Measurements from ENCODE around the gene LGR5.
"Not testable (repeated sequence)": the region's sequence is repeated elsewhere in the genome, so short reads cannot be mapped to it uniquely, and the experiment has no call there.

Gene LGR5

DNA sequence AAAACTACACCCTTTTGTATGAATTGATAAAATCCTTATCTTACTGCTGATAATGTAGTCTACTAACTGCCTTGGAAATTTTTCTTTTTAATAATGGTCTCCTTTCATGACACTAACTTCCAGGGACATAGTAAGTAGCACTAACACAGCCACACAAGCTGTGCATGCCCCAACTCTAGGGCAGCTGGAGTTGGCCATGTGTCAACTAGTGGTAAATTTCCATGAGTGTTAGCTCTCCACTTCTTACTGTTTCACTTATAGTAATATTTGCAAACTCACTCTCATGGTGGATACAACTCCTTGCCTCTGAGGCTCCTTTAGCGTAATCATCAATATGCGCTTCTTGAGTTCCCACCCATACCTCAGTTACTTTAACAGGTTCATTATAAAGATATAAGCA is 38.0 kb downstream of the LGR5 start:
- no peak for DNase-seq

DNA sequence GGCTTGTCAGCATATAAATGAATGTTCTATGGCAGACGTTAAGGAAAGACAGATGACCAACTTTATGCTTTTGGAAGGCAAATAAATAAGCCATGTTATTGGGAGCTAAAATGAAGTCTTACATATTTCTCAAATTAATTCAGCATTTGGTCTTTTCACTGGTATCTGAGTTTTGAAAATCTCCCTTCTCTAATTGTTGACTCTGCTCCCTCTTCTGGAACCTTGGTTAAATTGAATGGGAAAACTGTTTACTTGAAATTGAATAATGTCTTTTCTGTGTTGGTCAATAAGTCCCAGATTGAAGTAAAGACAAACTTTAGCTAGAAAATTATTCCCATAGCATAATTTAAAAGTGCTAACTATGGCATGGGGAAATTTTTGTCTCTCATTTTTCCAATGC is 38.7 kb downstream of the LGR5 start:
- no peak for DNase-seq

DNA sequence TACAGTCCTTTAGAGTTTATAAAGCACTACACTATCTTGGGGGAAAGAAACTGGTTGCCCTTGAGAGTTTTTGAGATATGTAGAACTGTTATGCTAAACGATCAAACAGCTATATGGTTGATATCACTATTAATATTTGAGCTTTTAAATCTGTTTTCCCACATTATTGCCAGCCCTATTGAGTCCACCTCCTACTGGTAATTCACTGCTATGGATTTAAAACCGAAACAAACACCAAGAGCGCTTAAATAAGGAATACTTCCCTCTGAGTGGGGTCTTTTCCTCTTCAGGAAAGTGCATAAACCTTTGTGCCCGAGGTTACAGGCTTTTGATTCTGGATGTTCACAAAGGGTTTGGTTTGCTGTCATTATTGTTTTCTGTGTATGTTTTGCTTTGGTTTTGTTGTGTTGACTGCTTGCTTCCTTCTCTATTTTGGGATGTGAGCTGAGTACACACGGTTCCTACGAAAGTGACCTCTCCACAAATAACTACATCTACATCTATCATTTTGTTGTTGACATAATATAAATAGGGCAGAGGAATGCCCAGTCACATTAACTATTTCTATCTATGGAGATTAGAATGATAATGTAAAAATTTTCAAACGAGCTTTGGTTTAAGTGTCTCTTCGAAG is 44.8 kb downstream of the LGR5 start:
- DNase-seq, result no peak

DNA sequence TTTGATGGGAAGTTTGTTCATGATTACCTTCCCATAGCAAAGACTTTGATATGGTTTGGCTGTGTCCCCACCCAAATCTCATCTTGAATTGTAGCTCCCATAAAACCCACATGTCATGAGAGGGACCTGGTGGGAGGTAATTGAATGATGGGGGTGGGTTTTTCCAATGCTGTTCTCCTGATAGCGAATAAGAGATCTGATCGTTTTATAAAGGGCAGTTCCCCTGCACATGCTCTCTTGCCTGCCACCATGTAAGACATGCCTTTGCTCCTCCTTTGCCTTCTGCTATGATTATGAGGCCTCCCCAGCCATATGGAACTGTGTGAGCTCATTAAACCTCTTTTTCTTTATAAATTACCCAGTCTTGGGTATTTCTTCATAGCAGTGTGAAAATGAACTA is 51.2 kb downstream of the LGR5 start:
- not testable (repeated sequence) for DNase-seq

DNA sequence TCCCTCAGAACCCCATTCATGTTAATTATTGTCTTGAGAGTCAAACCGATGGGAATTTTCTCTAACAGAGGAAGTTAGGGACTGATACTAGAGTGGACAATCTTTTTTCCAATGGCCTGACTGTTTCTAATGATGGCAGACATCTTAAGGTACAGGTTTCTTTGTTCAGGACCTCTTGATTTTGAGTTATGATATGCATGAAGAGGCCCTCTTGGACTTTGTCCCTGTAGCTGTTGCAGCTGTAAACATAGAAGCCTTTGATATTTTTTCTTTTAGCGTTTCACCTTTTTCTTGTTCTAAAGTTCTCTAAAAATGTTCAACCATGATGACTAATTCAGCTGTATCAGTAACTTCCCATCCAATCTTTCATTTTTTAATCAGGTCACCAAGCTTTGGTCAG is 53.0 kb downstream of the LGR5 start:
- no peak for DNase-seq

DNA sequence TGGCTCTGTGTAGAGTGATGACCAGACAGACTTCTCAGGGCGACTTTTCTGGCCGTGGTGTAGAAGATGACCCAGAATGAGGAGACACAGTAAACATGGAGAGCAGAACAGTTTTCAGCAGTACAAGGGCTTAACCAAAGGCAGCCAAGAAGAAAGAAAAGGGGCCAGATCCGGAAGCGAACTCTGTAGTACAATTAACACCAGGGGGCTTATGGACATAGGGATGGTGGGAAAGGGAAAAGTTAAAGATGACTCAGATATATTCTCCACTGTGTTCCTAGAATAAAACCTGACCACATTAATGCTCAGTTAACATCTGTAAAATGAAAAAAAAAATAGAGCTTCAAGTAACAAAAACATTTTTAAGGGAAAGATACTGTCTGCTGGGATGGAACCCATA is 60.2 kb downstream of the LGR5 start:
- no peak for DNase-seq

DNA sequence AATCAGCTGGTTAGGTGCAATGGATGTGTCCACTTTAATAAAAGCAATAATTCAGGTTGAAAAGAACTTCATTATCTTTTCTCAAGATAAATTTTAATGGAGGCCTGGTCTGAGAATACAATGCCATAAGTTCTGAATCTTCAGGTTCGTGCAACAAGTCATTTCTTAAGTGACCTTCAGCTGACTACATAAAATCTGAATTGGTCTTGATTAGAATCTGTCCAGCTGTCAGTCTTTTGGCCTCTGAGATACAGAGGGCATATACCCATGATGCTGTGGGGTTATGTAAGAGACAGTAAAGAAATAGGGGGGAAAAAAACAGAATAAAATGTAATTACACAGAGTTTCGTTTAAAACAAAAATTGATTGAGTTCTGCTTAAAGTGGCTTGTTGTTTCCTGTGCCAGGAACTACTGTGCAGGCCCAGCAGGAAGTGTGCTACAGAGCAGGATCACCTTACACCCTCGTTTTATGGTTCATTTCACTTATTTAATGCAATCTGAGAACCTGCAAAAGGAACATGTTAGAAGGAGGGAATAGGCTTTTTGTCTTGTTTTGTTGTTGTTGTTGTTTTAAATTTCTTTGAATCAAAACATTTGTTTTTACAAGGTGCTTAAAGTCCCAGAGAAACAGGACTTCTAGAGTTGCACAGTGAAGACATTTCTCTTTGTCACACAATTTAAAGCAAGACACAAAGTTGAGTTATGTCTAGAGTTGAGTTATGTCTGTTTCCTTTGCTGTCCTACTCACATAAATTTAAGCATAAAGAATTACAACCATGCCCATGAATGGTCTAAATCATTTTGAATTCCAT is 64.2 kb downstream of the LGR5 start:
- DNase-seq, result no peak

DNA sequence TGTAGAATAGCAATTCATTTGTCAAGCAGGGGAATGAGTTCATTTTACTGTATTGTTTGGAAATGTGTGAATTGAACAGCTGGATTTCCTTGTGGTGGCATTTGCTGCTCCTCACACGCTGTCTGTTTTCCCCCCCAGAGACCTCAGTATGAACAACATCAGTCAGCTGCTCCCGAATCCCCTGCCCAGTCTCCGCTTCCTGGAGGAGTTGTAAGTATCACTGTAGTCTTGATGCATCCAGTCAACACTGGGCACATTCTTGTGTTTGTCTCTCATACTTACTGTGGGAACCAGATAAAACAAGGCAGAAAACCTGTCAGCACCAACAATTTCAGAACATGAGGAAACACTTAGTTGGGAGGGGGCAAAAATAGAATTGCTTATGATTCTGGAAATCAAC is 64.9 kb downstream of the LGR5 start:
- no peak for DNase-seq

DNA sequence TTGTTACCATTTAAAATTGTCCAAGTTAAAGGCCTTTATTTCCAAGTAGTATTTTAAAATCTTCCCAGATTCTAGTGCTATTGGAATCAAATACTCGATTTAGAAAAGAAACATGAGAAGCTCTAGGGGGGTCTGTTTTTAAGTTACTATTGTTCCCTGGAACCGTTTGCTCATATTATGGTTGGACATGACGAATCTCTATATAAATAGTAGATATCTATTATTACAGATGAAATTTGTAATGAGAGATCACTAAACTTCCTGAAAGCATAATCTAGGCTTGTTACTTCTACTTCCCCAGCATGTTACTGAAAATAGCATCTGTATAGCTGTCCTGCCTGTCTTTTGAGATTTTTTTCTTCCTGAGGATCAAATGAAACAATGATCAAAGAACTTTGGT is 70.1 kb downstream of the LGR5 start:
- DNase-seq, result no peak

DNA sequence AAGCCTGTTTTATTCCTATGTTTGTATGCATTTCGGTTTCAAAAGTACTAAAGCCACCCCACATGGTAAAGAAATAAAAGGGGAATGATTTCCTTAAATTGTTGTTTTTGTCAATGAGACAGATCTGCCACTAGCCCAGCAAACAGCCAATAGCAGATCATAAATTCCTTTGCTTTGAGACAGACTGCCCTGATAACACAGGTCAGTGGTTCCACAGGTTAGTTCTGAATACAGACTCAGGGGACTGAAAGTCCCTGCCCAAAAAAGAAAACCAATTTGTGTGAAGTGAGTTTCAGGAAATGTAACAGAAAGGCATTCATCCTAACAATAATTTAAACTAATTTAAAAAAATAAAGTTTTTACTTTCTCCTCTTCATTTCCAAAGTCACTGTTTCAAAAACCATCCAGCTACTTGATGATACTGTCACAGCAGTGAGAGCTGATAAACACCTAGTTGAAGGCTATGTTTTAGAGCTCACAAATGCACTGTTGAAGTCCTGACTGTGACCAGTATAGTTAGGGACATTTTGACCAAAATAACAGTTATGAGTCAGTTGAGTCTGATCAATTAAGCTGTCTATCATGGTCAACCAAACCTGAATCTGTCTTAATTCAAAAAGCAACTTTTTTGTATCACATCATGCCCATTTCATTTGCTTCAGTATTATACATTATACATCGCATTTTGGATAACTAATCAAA is 77.7 kb downstream of the LGR5 start:
- no peak for DNase-seq

DNA sequence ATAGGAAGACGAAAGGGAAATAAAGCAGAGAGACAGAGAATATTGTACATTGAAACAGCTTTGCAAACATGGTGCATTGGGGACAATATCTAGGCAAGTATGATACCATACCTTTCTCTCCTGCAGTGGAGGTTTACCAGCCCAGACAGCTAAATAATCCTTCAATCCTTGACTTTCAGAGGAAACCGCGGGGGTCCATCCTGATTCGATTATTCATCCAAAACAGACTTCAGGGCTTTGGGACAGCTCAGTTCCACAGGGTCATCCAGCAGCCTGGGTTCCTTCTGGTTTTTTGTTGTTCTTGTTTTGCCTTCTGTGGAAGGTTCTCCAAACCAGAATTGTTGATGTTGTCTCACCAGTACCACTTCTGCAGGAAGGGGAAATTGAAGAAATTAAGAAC is 81.5 kb downstream of the LGR5 start:
- no peak for DNase-seq

DNA sequence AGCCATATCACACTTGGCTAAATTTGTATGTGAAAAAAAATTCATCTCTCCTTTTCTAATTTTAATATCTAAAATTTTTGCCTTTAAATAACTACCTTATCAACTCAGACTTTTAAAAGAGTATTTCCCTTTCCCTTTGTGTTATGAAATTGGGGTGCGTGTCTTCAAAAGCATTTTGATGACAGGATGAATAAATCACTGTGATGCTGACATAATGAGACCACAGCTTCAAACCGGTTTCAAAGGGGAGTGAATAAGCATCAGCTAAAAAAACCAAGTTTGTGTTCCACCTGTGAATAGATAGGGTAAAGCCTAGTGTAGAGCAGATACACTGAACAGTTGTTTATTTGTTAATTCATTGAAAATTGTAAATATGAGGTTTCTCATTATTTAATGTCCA is 85.0 kb downstream of the LGR5 start:
- DNase-seq, result no peak

DNA sequence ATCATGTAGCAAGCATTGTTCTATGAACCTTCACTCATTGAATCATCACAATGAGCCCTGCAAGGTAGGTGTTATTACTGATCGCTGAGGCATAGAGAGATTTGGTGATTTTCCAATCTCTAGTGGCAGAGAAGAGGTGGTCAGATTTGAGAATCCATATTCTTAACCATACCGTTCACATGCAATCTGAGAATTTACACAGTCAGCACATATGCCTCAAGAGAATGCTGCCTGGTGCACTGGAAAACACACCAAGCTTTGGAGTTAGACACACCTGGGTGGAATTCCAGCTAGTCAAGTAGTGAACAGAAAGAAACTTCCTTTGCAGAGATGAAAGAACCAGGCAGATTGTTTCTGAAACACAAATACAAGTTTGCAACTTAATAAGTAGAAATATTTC is 94.1 kb downstream of the LGR5 start:
- DNase-seq, result no peak

DNA sequence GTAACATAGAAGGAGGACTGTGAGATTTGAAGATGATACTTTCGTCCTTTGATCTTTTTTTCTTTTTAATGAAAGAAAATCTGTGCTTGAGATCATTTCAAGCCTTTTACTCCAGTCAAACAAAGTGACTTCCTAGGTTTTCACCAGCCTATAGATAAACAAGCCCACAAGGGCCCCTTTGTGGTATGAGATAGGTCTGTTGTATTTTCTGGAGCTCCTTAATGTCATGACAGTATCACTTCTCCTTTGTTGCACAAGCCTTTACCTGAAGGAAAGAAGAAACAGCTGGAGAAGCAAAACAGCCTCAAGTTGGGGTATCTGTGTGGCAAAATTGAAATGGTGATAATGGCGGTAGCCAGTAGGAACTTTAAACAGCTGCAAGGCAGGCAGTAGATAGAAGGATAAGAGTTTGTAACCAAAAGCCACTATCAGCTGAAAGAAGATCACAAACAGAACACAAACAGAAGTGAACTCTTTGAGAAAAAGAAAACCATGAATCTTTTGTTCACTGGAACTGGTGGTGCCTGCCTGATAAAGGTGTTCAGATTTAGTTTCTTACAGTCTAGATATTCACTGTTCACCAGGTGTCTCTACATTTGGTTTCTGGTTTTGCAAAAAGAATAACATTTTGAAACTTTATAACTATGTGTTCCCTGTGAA is 96.8 kb downstream of the LGR5 start:
- DNase-seq, result no peak

DNA sequence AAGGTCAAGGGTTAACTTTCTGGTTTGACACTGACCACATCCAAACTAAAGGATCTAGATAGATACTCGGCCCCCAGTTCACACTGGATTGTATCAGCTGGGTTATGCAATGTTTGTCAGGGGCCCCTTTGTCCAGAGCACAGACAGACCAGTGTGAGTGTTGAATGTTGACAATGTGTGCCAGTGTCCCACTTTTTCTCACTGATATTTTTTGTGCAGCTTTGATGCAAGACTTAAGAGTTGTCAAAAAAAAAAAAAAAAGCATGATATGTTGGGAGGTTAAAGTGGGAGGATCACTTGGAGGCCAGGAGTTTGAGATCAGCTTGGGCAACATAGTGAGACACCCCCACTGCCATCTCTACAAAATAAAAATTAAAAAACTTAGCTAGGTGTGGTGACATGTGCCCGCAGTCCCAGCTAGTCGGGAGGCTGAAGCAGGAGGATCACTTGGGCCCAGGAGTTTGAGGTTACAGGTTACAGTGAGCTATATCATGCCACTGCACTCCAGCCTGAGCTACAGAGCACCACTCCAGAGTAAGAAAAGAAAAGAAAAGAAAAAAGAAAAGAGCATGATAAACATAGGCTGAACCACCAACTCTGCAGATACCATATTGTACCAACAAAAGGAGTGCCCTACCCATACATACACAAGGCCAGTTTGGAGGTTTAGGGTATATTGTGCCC is 97.5 kb downstream of the LGR5 start:
- no peak for DNase-seq

DNA sequence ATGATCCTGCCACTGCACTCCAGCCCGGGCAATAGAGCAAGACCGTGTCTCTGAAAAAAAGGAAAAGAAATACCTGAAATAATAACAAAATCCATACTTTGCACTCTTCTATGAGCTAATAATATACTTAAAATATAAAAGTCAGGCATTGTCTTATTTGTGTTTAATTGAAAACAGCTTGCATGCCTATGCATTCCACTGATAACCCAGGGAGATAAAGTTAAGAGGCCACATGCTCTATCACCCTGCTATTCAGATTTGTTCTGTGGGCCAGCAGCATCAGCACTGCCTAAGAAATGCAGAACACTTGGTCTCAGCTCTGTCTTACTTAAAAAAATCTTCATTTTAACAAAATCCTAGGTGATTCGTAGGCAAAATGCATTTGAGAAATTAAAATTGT is 99.2 kb downstream of the LGR5 start:
- no peak for DNase-seq

DNA sequence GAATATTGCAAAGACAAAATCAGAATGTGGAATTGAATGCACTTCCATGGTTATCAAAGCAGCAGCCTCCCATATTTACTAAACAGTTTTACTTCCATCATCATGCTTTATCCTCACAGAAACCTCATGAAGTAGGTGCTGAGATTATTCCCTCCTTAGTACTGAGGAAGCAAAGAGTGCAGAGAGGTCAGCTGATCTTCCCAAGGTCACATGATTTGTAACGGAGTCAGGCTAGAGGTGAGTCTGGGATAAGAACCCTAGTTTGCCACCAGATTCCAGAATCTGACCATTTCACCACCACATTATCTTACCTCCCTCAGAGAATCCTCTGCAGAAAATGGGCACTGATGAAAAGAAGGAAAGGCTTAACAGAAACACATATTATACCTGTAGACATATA is 102.0 kb downstream of the LGR5 start:
- DNase-seq, result no peak

DNA sequence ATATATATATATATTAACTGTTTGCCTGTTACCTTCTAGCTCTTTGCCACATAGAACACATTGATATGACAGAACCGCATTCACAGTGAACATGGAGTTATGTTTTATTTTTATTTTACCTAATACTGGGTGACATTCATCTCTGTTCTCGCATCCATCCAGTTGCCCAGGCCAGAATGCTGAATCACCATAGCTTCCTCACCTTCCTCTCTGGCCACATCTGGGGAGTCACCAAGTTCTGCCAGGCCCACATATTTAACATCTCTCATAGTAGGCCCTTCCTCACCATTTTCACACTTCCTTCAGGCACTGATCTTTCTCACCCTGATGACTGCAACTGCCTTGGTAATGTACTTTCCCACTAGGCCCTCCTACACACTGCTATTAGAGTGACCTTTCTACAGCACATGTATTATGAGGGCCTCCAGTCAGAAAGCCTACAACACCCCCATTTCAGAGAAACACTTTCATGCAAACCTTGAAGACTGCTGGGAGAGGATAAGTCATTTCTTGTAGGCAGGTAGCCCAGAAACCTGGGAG is 106.8 kb downstream of the LGR5 start:
- no peak for DNase-seq

DNA sequence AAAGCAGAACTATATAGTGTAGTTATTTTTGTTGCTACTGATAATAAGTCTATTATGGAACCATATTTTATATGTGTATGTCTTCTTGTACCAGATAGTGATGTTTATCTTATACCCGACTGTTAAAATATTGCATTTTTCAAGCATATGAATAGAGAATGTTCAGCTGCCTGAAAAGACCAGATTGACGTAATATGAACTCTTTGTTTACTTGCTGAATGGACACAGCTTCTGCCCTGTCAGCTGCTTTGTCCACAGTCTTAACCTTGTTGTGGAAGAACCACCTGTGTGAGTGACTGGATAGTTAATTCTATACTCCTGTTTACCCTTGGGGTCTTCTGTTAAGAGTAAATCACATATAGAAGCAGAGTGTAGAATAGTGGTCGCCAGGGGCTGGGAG is 109.3 kb downstream of the LGR5 start:
- DNase-seq, result no peak

DNA sequence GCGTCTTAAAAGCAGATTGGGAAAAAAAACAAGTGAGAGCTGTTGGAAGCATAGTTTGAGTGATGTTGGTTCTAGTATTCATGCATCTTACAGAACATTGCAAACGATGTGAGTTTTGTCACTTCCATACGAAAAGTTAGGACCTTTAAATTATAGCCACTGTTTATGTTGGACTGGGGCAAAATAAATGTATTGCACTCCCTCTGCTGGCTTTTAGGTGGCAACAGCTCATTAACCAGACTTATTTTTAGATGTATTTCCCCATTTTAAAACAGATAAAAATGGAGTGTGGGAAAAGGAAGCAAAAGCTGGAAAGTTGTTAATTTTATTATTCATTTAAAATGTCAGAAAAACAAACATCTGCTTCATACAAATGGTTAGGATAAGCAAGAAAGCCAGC is 111.9 kb downstream of the LGR5 start:
- no peak for DNase-seq

DNA sequence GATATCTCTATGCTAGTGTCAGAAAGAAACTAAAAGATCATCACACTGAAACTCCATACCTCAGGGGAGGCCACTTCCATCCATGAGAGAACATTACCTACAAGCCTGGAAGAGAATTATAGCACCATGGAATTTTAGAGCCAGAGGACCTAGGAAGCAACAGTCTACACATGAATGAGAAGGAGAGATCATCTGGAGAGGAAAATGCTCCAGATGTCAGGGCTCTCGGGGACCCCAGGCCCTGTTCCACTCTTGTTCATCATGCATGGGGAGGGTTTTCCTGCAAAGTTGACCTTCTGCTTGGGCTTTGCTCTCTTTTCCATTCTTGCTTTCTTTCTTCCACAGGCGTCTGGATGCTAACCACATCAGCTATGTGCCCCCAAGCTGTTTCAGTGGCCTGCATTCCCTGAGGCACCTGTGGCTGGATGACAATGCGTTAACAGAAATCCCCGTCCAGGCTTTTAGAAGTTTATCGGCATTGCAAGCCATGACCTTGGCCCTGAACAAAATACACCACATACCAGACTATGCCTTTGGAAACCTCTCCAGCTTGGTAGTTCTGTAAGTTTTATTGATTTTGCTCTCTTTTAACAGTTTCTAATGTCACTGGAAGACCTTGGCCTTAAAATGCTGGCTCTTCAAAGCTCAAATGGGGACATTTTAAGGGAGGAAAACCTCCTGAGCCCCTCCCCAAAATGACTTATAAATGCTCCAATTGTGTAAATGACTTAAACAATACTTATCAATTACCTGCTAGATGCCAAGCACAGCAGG is 113.3 kb downstream of the LGR5 start:
- DNase-seq, result no peak

DNA sequence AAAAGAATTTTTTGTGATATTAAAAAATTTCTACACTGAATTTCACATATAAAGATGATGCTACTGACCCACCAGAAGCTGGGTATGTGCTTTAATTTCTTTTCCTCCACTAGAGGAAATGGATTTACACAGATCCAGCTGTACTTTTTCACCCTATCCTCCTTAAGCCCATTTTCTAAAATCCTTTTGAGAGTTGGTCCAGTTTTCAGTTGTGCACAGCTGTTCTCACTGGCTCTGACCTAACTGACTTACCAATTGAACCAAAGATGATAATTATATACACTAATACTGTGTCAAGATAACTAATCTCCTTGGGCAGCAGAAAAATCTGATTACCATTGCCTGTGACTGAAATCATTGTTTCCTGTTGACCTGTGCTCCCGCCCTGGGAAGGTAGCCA is 115.6 kb downstream of the LGR5 start:
- DNase-seq, result no peak
